ENCODE results near the gene RASSF4. TPM values are rescaled to one million over a fixed set of nuclear protein-coding genes. Genes with fewer than 3 reads are reported as not detected.

The RASSF4 gene
- total RNA-seq, 1 experiment from 2014 or later, result 2.8 TPM

DNA sequence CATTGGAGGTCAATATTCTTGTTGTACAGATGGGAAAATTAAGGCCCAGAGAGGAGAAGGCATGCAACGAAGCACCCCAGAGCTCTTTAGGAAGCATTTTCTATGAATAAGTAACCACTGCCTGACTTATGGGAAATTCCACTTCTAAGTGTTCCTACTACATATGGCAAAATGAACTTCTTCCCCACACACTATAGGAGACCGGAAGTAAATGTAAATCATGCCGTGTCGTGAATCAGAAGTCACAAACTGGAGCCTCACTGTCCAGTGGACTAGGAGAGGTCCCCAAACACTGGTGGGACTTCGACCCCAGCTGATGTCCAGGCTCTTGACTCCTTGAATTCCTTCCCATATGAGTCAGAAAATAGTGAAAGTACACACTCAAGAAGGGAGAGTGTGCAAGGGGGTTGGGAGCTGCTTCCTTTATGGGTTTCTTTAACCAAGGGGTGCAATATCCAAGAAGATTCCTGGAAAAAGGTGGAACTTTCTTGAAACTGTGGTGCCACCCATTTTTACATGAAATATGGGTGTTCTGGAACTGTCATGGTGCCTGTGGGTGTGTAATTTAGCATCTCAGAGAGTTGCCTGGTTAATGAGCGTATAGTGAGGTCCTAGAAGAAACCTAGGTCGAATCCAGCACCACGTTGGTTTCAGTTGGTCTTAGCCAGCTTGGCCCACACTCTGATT is 6.7 kb downstream of the RASSF4 start:
- no peaks in the 10 kb centered on the region for H3K9me2 ChIP-seq (ENCODE audit: insufficient read depth)
- no peaks in the 10 kb centered on the region for H3K79me2 ChIP-seq (ENCODE audit: insufficient read depth, low read length)
- H3K4me1 ChIP-seq (ENCODE audit: control insufficient read depth in 1 of 2, insufficient read depth in 2 of 2, low read length in 2 of 2), result peaks cover 0 to 9% of the 10 kb centered on the region in 2 experiments; a peak in 1 of 4 replicates
- ChIA-PET RAD21 (ENCODE audit: low non-redundant PET in 1 of 2, low total read pairs in 2 of 2, uncharacterized antibody in 2 of 2, unreplicated experiment in 2 of 2) (no interaction called here), CTCF (interaction anchor here (1.5 kb wide), 1 partner anchor 33 kb away, joined by 4 read pairs; no protein-coding TSS in a partner anchor), POLR2A (interaction anchor here (3.2 to 3.5 kb wide), 2 partner anchors 12 kb away, joined by 11 to 15 read pairs; partner anchors contain the start of gene DEPP1)
- DNase-seq (ENCODE audit: low read depth, low spot score), result no peak
- BruUV-seq (replicated peaks), result no TSS peak
- no peaks in the 10 kb centered on the region for H4K20me1 ChIP-seq (ENCODE audit: insufficient read depth)
- no peak overlapping the region for H2AFZ ChIP-seq (ENCODE audit: low read depth, low read length, poor library complexity, severe bottlenecking)
- no peak overlapping the region for H3K27ac ChIP-seq (ENCODE audit: low read depth, low read length)
- H3K9ac ChIP-seq (ENCODE audit: low read length), result no peak overlapping the region
- no peak for TF ChIP-seq EGR1 (IDR thresholded peaks at IDR 0.05; ENCODE audit: low read depth)
- TF ChIP-seq TCF7L2 (IDR thresholded peaks at IDR 0.05; ENCODE audit: borderline replicate concordance, extremely low read depth, insufficient read depth, insufficient read length), result no peak
- no peak for TF ChIP-seq POLR2A (IDR thresholded peaks at IDR 0.05; ENCODE audit: borderline replicate concordance, extremely low read depth, insufficient read depth, insufficient read length)
- no peak for TF ChIP-seq RAD21 (IDR thresholded peaks at IDR 0.05; ENCODE audit: low read depth)
- TF ChIP-seq, protein P1, sequence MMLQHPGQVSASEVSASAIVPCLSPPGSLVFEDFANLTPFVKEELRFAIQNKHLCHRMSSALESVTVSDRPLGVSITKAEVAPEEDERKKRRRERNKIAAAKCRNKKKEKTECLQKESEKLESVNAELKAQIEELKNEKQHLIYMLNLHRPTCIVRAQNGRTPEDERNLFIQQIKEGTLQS (IDR thresholded peaks at IDR 0.05), result no peak
- no peak for TF ChIP-seq CEBPB (IDR thresholded peaks at IDR 0.05; ENCODE audit: low read depth)
- TF ChIP-seq ZFX (IDR thresholded peaks at IDR 0.05), result no peak
- TF ChIP-seq CTCF (IDR thresholded peaks at IDR 0.05 in 2 of 3, conservative IDR thresholded peaks at IDR 0.05 in 1 of 3; ENCODE audit: borderline replicate concordance in 1 of 3, insufficient read depth in 1 of 3, low read depth in 2 of 3, low read length in 2 of 3), result no peak
- TF ChIP-seq SRF (IDR thresholded peaks at IDR 0.05; ENCODE audit: low read depth), result no peak
- no peak for TF ChIP-seq SIN3A (IDR thresholded peaks at IDR 0.05; ENCODE audit: low read depth)
- H3K4me2 ChIP-seq (ENCODE audit: low read length), result peak overlapping the region; percentile 5; the same call in 1 of the 2 replicates
- no peaks in the 10 kb centered on the region for H3K36me3 ChIP-seq (ENCODE audit: control insufficient read depth in 1 of 2, insufficient read depth in 2 of 2, low read length in 2 of 2)
- no peaks in the 10 kb centered on the region for H3K9me3 ChIP-seq (ENCODE audit: control insufficient read depth in 1 of 2, insufficient read depth in 1 of 2, low read depth in 1 of 2, low read length in 2 of 2)
- H3K4me3 ChIP-seq (replicated peaks in 1 of 2; ENCODE audit: low read depth in 1 of 2, low read length in 2 of 2), result no peak overlapping the region
- H3K27me3 ChIP-seq (ENCODE audit: insufficient read depth, low read length), result no peaks in the 10 kb centered on the region
- intact Hi-C loops (cut with micrococcal nuclease), result no loop called here
- no peak for ATAC-seq
